Lung (tissue), 12 donors: Measurements from ENCODE around the gene IQCE. TPM values are rescaled to one million over a fixed set of nuclear protein-coding genes. Genes with fewer than 3 reads are reported as not detected.

Experiments used
- ATAC-seq: fragments of 200-7000 bp; cut with Tn5 transposase; one replicate; pipeline ENCODE4 v1.9.1; 2020; ENCODE audit warnings: moderate number of reproducible peaks; ENCODE audit not compliant: insufficient read depth, low FRiP score
- DNase-seq, 3 donors: peaks; one replicate each; pipeline ENCODE4 v3.0.0-alpha.2; 2013 to 2017
- H3K27ac ChIP-seq, 2 donors: one replicate each; pipeline ENCODE4 v1.5.1; 2013; ENCODE audit warnings: mild to moderate bottlenecking in 2 of 2, moderate library complexity in 2 of 2, control low read depth in 1 of 2, inconsistent platforms in 1 of 2, low read depth in 1 of 2, low read length in 1 of 2
- H3K27me3 ChIP-seq, 3 donors: one replicate each; pipeline ENCODE4 v1.5.1; 2013; ENCODE audit warnings: low read length in 2 of 3; ENCODE audit not compliant: control insufficient read depth in 3 of 3, insufficient read depth in 3 of 3
- H3K36me3 ChIP-seq, 4 donors: one replicate each; pipeline ENCODE4 v1.5.1; 2013; ENCODE audit warnings: low read length in 4 of 4, mild to moderate bottlenecking in 1 of 4, moderate library complexity in 1 of 4; ENCODE audit not compliant: control insufficient read depth in 4 of 4, insufficient read depth in 4 of 4
- H3K4me1 ChIP-seq, 5 donors: one replicate each; pipeline ENCODE4 v1.5.1; 2013; ENCODE audit warnings: low read length in 5 of 5, mild to moderate bottlenecking in 2 of 5, moderate library complexity in 1 of 5; ENCODE audit not compliant: control insufficient read depth in 5 of 5, insufficient read depth in 5 of 5
- H3K4me3 ChIP-seq: one replicate; pipeline ENCODE4 v1.5.1; 2013; ENCODE audit warnings: mild to moderate bottlenecking, control low read depth, moderate library complexity
- H3K9ac ChIP-seq, 2 donors: one replicate each; pipeline ENCODE4 v1.5.1; 2013; ENCODE audit warnings: low read length in 2 of 2, control low read depth in 1 of 2; ENCODE audit not compliant: insufficient read depth in 1 of 2
- H3K9me3 ChIP-seq, 4 donors: one replicate each; pipeline ENCODE4 v1.5.1; 2013; ENCODE audit warnings: low read length in 3 of 4, mild to moderate bottlenecking in 1 of 4, moderate library complexity in 1 of 4; ENCODE audit not compliant: control insufficient read depth in 4 of 4, insufficient read depth in 3 of 4
- WGBS, 2 donors: extraction: QIAGEN DNeasy Blood & Tissue Kit; methylation state at CpG; one replicate each; pipeline ENCODE4 v1.1.7; 2013; 5-methylcytosine and 5-hydroxymethylcytosine counted together
- polyA plus RNA-seq, 2 donors: library from polyadenylated mRNA; stranded (reverse); fragments of 200-250 nt; gene quantifications; one replicate each; pipeline ENCODE4 v1.2.1, GENCODE V29; 2013
- total RNA-seq, 2 donors: library from RNA; depleted of rRNA in 1 of 2; stranded (reverse); fragments of >200 nt in 1 of 2; gene quantifications; one replicate each; pipeline ENCODE4 v1.2.1, GENCODE V29; 2014 to 2021
- TF ChIP-seq, protein P1 (sequence below): IDR thresholded peaks from 2 replicates; pipeline ENCODE4 v1.5.1; 2012; ENCODE audit warnings: mild to moderate bottlenecking; ENCODE audit errors: control extremely low read depth, extremely low read depth
- donor health status: control.
- donor health status: control.
- donor health status: Bipolar disorder and iron deficiency.
- donor health status: healthy.
- donor health status: DM: yes; HTN: yes; CAD: no.

Gene IQCE
- total and polyA plus RNA-seq, 4 donors = 8.1 to 29.0 (median 16.0) TPM

DNA sequence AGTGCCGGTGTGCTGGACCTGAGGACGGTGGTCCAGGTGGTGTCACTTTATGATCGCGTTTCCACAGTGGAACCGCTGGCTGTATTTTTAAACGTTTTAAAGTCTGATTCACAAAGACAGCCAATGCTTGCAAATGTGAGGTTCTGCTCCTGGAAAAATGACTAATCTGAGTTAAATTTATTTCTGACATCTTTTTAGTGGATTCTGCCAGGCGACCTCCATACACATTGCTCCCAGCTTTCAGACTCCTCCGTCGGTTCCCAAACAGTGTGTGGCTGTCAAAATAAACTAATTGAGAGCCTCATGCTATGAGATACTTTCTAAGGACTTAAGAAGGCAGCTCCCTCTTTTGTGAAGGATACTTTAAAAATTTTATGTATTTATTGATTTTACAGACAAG is 60.3 kb downstream of the IQCE start:
- 71 to 83% methylated on average over 9 of the region's 9 CpGs for WGBS, 2 donors
- H3K36me3 ChIP-seq = no peaks in the 10 kb centered on the region
- H3K27ac ChIP-seq = no peak overlapping the region
- no peaks in the 10 kb centered on the region for H3K9me3 ChIP-seq
- ATAC-seq (no peak), DNase-seq (no peak)
- H3K27me3 ChIP-seq = no peaks in the 10 kb centered on the region
- H3K4me3 ChIP-seq = no peak overlapping the region
- no peak overlapping the region for H3K9ac ChIP-seq
- TF ChIP-seq, protein P1, sequence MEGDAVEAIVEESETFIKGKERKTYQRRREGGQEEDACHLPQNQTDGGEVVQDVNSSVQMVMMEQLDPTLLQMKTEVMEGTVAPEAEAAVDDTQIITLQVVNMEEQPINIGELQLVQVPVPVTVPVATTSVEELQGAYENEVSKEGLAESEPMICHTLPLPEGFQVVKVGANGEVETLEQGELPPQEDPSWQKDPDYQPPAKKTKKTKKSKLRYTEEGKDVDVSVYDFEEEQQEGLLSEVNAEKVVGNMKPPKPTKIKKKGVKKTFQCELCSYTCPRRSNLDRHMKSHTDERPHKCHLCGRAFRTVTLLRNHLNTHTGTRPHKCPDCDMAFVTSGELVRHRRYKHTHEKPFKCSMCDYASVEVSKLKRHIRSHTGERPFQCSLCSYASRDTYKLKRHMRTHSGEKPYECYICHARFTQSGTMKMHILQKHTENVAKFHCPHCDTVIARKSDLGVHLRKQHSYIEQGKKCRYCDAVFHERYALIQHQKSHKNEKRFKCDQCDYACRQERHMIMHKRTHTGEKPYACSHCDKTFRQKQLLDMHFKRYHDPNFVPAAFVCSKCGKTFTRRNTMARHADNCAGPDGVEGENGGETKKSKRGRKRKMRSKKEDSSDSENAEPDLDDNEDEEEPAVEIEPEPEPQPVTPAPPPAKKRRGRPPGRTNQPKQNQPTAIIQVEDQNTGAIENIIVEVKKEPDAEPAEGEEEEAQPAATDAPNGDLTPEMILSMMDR = no peak
- H3K4me1 ChIP-seq = peaks cover 3 to 77% (median 27%) of the 10 kb centered on the region in 5 donors

DNA sequence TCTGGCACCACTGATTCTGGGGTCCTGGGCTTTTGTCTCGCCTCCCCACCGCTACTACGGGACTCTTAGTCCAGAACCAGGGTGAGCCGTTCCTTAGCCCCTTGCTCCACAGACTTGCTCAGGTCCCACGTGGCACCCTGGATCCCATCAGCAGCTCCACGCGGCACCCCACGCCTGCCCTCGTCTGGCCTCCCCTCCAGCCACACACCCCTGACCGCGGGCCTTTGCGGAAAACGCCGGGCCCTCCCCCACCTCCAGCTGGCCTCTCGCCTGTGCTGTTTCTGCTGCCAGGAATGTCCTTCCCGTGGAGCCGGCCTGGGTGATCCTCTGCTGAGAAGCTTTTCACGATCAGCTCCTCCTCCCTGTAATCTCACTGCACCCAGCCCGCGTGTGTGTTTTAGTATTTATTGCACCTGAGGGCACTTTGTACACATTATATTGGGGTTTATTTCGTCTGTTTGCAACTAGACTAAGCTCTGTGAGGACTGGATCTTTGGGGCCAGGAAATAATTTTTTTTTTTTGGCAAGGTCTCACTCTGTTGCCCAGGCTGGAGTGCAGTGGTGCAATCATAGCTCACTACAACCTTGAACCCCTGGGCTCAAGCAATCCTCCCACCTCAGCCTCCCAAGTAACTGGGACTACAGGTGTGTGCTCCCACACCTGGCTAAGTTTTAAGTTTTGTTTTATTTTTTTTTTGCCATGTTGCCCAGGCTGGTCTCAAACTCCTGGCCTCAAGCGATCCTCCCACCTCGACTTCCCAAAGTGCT is 62.5 kb downstream of the IQCE start:
- H3K27ac ChIP-seq = no peak overlapping the region
- TF ChIP-seq, protein P1 = no peak
- DNase-seq = peak; percentile 90 to 93 (median 93)

GRCh38 chr7:2621948-2622640 is 63.3 kb downstream of the IQCE start:
- H3K4me1 ChIP-seq = peaks cover 3 to 65% (median 27%) of the 10 kb centered on the region in 5 donors
- WGBS, 2 donors = 34 to 46% methylated on average over 12 of the region's 12 CpGs
- H3K9ac ChIP-seq = peak overlapping the region in 1 of 2 donors; percentile 42
- DNase-seq = peak; percentile 99
- TF ChIP-seq, protein P1 = no peak
- no peaks in the 10 kb centered on the region for H3K9me3 ChIP-seq
- no peaks in the 10 kb centered on the region for H3K27me3 ChIP-seq
- no peak for ATAC-seq
- no peaks in the 10 kb centered on the region for H3K36me3 ChIP-seq
- H3K4me3 ChIP-seq = no peak overlapping the region
- H3K27ac ChIP-seq = no peak overlapping the region

More for the DNA sequence above, 62.5 kb downstream of the IQCE start:
- no peaks in the 10 kb centered on the region for H3K36me3 ChIP-seq
- 42 to 67% methylated on average over 23 of the region's 23 CpGs for WGBS, 2 donors
- H3K27me3 ChIP-seq = no peaks in the 10 kb centered on the region
- H3K9ac ChIP-seq = peak overlapping the region in 1 of 2 donors; percentile 42
- ATAC-seq = peak; percentile 41
- H3K9me3 ChIP-seq = no peaks in the 10 kb centered on the region
- H3K4me1 ChIP-seq = peaks cover 3 to 69% (median 27%) of the 10 kb centered on the region in 5 donors
- no peak overlapping the region for H3K4me3 ChIP-seq
